ENCODE data around the gene PLCG1.

GRCh38 chr20:41152108-41152757, 14.9 kb downstream of the PLCG1 start:
- no peak for TF ChIP-seq CTCF (IDR thresholded peaks at IDR 0.05)
- no peak for TF ChIP-seq POLR2AphosphoS5 (IDR thresholded peaks at IDR 0.05)
- no peak for TF ChIP-seq EP300 (IDR thresholded peaks at IDR 0.05)

Measured in upper lobe of left lung (tissue), 4 donors.